Measurements from ENCODE around the gene HAUS6.

DNA sequence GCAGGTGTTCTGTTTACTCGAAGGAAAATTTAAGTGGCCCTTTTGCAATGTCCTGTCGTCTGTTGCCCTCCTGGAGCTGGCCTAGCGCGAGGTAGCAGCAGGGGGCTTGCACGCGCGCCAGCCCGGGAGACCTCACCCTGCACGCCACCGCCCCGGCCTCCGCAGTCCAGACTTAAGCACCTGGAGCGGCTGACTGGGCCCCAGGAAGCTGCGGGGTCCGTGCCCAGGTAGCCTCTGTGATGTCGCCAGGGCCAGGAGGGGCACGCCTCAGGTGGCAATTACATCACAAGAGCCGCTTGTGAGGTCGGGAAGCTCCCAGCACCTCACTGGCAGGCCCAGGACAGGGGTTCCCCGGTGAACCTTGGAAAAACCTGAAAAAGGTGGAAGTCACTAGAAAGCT, 69.7 kb downstream of the HAUS6 start, which contains the start of gene SAXO1:
- TF ChIP-seq, protein P1, sequence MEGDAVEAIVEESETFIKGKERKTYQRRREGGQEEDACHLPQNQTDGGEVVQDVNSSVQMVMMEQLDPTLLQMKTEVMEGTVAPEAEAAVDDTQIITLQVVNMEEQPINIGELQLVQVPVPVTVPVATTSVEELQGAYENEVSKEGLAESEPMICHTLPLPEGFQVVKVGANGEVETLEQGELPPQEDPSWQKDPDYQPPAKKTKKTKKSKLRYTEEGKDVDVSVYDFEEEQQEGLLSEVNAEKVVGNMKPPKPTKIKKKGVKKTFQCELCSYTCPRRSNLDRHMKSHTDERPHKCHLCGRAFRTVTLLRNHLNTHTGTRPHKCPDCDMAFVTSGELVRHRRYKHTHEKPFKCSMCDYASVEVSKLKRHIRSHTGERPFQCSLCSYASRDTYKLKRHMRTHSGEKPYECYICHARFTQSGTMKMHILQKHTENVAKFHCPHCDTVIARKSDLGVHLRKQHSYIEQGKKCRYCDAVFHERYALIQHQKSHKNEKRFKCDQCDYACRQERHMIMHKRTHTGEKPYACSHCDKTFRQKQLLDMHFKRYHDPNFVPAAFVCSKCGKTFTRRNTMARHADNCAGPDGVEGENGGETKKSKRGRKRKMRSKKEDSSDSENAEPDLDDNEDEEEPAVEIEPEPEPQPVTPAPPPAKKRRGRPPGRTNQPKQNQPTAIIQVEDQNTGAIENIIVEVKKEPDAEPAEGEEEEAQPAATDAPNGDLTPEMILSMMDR (IDR thresholded peaks at IDR 0.05): no peak
- no peak for TF ChIP-seq EP300 (IDR thresholded peaks at IDR 0.05)
